Ureter (tissue), 1 donor: ENCODE measurements around the gene SH3RF3. TPM values are rescaled to one million over a fixed set of nuclear protein-coding genes. Genes with fewer than 3 reads are reported as not detected.
A peak's percentile ranks its signal among the peaks of the same experiment; 100 is the strongest.

ENCODE experiments used
- DNase-seq: peaks from one replicate; pipeline ENCODE4 v3.0.0-alpha.2; 2020; ENCODE audit warnings: low spot score
- total RNA-seq: library from RNA; stranded (reverse); gene quantifications from one replicate; pipeline ENCODE4 v1.2.4, GENCODE V29; 2023
- donor health status: DM: yes; HTN: yes; CAD: no.

Gene SH3RF3
- total RNA-seq, 1 donor from 2014 or later: 8.0 TPM

DNA sequence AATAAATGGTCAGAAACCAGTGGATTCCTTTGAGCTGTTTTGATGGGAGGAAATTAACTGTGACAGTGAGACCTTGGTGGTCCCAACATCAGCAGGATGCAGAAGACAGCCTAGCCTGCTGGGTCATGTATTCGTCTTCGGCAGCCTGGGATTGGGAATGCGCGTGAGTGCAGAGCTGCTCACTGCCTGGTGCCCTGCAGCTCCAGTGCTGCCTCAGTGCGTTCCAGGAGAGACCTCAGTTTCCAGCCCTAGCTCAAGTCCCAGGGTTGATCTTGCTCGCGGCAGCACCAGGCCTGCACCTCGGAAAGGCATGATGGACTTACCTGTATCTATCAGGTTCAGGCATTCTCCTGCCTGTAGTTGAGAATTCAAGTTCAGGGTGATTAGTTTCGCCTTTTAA is 203.9 kb downstream of the SH3RF3 start:
- DNase-seq: no peak

GRCh38 chr2:109333414-109334210 is 204.6 kb downstream of the SH3RF3 start:
- no peak for DNase-seq

DNA sequence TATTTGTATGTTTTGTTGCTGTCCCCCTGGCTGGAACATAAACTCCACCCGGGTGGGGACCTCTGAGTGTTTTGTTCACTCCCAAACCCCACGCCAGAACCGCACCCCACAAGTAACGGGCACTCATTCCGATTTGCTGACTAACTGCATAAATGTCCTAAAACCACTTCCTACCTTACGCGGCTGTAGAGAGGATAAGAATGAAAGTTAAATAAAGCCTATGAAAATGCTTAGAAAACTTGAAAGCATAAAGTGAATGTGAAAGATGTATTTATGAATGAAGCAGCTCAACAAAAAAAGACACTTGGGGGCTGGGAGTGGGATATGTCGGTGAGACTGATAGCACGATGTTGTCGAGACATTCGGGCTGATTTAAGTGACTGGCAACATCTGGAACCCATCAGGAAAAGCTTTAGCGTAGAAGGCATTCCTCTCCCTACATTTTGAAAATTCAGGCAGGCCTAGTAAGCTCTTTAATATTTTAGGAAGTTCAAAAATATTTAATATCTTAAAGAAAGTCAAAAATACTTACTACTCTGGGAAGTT is 206.7 kb downstream of the SH3RF3 start:
- DNase-seq: no peak

DNA sequence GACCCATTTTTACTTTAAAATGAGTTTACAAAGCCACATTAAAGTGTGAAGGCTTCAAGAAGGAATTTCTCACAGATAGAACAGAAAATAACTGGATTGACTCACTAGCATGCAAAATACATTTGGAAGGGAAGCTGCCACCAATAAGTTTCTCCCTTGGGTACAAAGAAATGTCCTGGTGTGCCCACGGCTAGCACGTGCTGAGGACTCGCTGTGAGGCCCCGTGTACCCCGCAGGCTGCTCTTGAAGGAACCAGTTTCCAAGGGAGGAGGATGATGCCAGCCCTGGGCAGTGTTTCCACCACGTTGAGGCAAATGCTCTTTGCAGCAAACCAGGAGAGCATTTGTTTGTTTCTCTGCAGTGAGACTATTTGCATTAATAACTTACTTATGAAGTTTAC is 207.3 kb downstream of the SH3RF3 start:
- no peak for DNase-seq

DNA sequence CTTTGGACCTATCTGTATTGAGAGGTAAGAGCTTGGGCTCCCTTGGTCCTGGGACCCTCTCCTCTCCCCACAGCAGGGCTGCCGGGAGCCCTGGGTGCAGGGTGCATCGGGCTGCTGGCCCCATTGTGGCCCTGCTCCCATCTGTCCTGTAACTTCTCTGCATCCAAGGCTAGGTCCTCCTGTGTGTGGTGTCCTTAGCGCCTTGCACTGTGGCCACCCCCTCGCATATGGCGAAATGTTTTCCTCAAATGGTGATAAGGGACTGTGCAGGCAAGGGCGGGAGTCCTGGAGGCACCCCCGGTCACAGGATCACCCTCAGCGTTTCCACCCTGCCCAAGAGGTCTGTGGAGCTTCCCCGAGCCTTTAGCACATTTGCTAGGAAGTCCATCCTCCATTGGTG is 208.2 kb downstream of the SH3RF3 start:
- DNase-seq: no peak

- DNase-seq: no peak
These were observed 210.5 kb downstream of the SH3RF3 start for GRCh38 chr2:109339519-109339966.

DNA sequence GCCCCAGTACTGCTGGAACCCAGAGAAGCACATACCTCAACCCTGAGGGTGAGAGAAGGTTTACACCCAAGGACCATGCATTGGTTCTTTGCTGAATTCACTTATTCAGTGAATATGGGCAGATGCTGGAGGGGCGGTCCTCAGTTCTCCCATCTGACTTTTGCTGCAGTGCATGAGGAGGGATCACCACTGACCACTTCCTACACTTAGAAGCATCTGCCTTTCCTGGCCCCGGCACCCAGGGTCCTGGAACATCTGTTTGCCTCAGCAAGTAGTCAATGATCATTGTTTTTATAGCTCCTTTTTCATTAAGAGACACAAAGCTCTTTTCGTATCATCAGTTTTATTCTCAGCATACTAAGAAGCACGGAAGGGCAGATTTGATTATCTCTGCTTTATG is 211.4 kb downstream of the SH3RF3 start:
- DNase-seq: no peak

GRCh38 chr2:109341355-109342255 is 212.6 kb downstream of the SH3RF3 start:
- DNase-seq: peak; percentile 27

- DNase-seq: no peak
These were observed 213.3 kb downstream of the SH3RF3 start for GRCh38 chr2:109342256-109342850.

- DNase-seq: no peak
These were observed 213.9 kb downstream of the SH3RF3 start for GRCh38 chr2:109342930-109343329.

- DNase-seq: no peak
These were observed 214.5 kb downstream of the SH3RF3 start for GRCh38 chr2:109343460-109343859.

GRCh38 chr2:109344270-109344805 is 215.3 kb downstream of the SH3RF3 start:
- no peak for DNase-seq

DNA sequence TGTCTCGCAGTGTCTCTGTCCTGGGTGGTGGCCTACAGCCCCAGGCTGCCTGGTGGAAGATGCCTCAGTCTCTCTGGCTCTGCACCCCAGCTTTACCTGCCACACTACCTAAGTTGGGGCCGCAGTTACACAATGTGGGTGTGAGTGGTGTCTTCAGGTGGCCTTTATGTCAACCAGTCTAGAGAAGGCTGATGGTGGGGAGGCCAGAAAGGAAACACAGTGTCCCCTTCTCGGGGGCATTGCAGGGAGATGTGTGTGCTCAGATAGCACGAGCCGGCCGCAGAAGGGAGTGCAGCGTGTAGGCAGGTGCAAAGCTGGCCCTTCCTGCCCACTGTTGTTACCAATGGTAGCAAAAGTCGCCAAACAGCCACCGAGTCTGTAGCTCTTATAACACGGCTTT is 216.1 kb downstream of the SH3RF3 start:
- DNase-seq: no peak

- DNase-seq: peak; percentile 27
These were observed 216.9 kb downstream of the SH3RF3 start for GRCh38 chr2:109345653-109346480.

GRCh38 chr2:109346601-109347228 is 217.7 kb downstream of the SH3RF3 start:
- no peak for DNase-seq

- DNase-seq: peak; percentile 38
These were observed 218.6 kb downstream of the SH3RF3 start for GRCh38 chr2:109347626-109348025.

DNA sequence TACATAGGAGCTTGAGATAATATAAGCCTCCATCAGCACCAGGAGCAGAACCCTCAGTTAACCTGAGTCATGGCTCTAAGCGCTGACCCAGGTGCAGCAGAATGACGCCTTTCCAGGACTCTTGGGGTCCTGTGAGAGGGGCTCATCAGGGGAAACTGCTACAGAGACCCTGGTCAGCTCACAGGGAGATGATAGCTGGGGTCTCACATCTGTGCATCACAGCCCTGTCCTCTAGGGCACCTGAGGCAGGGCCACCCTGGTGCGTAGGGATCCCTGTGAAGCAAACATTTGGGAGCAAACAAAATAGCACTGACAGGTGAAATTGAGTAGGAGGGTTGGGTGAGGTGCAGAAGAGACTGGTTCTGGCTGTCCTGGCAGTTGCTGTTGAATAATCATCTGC is 219.2 kb downstream of the SH3RF3 start:
- DNase-seq: no peak

DNA sequence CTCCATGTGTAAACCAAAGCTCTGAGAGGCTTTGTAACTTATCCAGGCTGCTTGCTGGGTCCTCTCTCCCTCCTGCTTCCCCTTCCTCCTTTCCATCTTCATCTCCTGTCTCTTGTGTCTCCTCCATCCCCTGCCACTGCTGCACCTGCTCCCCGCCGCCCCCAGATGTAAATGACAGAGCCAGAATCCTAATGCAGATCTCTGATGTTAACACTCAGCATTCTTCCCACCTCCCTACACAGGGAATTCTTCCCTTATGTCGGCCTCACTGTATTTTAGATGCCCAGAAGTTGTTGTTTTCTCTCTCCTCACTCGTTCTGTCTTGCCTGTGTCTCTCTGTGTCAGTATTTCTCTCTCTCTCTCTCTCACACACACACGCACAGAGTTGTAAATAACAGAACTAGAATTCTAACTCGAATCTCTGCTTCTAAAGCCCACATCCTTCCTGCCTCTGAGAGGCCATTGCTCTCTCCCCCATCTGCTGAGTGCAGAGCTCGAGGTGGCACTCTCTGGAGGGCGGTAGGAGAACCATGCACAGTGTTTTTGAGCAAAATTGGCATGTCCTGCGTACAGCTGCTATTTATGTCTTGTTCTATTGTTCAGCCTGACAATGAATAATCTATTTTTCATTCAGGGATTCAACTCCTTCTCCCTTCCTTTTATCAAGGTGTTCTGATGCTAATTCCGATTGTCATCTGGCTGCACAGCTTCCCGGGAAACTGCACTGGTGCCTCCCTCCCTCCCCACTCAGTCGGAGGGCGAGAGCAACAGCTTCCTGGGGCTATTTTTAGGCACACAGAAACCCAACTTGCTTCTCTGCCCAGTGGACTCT is 219.9 kb downstream of the SH3RF3 start:
- peak; percentile 32 for DNase-seq
